Activated effector memory CD4-positive, alpha-beta T cell treated with Interleukin-2 at 50 U/mL for 16 hours (primary cell): ENCODE measurements around the gene SDK2.

ENCODE experiments used
- DNase-seq: peaks from one replicate; pipeline ENCODE4 v3.0.0-alpha.2; 2020

SDK2 gene

DNA sequence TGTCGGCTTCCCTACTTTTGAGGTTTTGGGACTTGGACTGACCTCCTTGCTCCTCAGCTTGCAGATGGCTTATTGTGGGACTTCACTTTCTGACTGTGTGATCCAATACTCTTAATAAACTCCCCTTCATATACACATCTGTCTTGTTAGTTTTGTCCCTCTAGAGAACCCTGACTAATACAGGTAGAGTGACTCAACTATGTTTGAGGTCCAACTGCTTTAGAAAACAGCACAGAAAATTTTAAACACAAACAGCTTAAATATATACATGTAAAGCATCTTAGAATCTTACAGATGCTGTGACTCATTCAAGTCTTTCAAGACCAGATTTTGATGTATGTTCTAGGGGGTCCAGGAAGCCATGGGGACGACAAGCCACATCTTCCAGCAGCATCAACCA, 11.7 kb downstream of the SDK2 start:
- no peak for DNase-seq

DNA sequence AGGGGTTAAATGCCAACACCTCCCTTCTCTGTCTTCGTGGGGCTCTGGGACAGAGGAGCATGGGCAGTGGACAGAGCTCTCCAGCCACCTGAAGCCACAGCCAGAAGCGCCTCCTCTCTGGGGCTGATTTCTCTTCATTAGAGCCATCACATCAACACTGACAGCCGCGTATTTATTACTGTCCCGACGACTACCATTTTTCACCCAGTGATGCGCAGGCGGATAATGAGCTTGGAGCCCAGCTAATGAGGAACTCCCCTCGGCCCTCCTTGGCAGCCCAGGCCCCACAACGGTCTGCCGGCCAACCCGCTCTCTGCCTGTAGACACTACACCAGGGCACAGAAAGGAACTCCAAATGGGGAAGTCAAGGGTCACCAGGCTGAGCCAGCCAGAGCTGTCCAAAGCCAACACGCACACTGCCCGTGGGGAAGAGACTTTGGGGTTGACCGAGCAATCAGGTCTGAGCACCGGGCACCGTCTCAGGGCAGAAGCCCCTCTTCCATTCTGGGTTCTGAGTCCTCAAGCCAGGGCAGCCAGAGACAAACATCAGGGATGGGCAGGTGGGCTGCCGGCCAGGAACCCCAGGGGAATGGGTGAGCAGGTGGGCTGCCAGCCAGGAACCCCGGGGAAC, 13.2 kb downstream of the SDK2 start:
- no peak for DNase-seq

DNA sequence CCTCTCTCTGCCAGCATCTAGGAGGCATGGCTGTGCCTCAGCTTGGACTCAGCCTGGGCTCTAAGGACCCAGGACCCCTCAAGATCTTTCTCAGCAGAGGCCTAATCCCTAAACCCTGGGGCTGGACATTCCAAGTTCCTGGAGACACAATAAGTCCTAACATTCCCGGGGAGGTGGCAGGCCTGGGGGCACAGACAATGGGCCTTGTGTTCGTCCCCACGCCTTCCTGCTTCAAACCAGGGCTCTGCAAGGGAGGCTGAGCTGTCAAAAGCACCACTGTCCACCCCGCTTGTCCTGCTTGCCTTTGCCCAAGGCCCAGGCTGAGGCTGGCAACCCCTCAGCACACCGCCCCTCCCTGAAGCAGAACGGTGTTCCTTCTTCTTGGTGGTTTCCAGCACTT, 13.7 kb downstream of the SDK2 start:
- DNase-seq: no peak

DNA sequence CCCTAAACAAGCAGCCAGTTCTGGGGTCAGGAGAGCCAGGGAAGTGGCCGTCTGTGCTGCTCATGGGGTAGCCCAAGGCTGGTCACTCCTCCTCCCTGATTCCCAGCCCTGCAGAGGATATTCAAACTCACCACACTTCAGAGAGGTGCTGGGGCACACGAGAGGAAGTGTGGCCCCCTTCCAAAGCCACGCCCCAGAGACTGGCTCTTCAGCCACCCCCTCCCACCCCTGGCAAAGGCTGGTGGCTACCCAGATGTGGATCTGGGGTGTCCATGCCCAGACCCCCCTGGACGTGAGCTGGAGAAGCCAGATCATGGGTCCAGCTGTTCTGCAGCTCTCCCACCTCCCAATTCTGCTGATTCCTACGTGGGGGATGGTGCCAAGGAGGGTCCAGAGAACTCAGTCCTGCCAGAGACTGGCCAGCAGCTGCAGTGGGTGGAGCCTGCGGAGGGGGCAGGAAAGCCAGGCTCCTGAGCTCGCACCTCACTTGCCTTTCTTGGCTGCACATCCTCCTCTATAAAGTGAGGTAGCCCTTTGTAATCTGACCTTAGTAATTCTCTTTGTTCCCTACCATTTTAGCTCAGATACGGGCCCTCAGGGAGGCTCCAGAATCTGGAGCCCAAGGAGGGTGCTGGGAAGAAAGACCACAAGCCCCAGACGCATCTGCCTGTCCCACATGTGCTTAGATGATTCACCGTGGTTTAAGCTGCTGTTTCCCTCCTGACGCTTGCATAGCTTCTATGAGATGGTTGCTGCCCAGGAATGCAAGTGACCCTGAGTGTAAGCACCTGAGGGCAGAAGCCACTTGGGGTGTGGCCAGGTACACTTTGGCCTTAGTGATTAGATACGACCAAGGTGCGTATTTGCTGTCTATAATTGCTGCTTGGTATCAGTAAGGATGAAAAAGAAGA, 15.3 kb downstream of the SDK2 start:
- no peak for DNase-seq

DNA sequence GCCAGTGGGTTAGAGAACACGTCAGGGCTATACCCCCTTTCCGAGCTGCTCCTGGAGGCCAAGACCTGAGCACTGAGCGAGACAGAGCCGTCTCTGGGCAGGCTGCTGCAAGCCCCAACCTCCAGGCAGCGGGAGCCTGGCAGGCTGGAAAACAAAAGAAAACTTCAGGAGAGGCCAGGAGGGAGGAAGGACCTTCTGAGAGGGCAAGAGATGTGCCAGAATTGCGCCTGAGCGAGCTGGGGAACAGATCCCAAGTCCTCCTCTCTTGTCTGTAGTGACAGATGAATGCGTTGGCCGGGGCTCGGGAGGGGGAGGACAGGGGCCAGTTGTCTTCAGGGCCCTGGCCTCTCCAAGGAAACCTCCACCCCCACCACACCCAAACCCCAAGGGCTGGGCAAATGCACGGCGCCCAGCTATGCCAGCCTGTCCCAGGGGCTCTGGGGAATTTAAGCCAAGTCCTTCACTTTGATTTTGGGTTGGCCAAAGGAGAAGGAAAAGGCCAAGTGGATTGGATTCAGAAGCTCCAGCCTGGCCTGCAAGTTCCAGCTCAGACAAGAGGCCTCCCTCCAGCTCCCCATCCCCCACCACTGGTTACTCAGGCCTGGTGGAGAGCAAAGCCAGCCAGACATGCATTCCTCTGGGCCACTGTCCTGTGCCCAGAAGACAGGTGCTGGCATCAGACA, 18.1 kb downstream of the SDK2 start:
- DNase-seq: no peak

DNA sequence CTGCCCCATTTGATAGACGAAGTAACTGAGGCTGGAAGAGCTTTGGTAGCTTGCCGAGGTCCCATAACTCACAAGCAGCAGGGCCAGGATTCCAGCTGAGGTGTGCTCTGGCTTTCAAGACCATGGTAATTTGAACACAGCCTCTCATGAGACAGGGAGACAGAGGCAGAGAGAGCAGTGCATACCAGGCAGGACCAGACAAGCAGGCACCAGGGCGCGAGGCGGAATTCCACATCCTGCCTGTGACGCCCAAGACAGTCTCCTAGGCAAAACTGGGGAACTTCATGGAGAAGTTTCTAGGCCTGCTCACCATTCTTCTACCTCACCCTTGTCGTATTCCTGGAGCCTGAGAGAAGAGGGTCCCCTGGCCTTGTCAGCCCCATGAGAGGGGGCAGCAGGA, 19.2 kb downstream of the SDK2 start:
- no peak for DNase-seq

DNA sequence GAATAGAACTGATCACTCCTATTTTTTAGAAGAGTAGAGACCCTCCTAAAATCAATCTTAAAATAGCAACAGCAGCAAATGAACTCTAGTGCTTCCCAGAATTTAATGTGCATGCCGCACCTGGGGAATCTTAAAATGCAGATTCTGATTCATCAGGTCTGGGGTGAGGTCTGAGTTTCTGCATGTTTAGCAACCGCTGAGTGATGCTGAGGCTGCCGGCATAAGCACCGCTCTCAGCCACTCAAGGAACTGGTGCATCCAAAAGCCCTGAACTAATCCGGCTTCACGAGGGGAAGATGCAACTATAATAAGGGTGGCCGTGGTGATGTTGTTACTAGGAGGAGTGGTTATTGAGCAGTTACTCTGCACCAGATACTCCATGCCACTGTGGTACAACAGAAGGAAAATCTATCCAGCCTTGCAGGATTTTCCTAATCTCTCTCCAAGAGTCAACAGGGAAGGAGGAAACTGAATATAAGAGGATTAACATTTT, 19.7 kb downstream of the SDK2 start:
- DNase-seq: no peak

DNA sequence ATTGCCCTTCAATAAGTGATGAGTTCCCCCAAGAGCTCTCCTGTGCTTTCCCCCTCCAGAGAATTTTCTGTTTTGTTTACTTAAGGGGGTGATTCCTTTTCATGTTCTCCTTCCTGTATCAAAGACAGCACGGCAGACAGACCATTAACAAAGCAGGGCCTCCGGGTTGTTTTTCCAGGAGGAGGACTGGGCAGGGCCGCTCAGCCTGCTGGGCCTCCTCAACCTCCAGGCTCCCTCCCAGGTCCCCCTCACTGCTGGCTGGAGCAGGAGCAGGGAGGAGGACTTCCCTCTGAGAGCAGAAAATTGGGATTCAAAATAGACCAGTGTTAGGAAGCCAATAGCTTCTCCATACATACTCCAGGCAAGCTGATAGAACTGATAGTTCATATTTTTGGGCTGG, 20.4 kb downstream of the SDK2 start:
- DNase-seq: no peak

DNA sequence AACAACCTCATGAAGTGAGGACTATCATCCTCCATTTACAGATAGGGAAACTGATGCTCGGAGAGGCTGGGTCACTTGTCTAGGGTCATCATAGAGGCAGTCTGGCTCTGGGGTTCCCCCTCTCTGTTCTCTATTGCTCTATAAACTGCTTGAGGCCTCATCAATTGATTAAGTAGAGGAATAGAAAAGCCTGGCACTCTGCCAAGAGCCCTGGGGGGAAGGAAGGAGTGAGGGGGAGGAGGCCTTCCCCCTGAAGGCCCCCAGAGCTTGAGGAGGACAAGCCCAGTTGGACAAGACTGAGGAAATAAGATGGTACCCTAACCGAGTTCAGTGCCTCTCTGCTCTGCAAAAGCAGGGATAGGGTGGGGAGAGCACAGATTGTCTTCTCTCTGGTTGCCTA, 21.0 kb downstream of the SDK2 start:
- no peak for DNase-seq

DNA sequence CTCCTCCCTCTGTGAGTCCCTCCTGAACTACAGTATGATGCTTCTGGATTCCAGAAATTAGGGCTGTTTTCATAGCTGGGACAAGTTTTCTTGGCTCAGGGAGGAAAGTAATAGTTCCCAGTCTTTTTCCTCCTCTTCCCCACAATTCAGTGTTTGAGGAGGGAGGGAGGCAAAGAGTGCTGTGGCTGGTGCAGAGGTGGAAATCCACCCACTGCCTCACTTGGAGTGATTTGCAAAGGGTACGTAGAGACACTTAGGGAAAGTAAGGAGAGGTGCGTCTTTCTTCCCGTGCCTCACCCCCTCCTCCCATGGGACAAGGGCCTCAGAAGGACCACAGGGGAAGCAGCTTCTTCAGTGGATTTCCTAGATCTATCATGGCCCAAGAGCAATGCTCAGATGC, 21.9 kb downstream of the SDK2 start:
- no peak for DNase-seq

DNA sequence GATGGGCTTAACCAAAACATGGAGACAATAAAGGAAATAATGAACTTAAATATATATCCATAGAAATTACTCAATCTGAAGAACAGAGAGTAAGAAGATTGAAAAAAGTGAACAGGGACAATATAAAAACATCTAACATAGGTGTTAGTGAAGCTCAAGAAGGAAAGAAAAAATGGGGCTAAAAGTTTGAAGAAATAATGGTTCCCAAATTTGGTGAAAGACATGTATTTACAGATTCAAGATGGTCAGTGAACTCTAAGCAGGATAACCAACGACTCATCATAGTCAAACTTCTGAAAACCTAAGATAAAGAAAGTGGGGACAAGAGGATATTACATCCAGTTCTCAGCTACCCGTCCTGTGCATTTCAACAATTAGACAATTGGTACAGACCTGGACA, 22.6 kb downstream of the SDK2 start:
- DNase-seq: no peak

DNA sequence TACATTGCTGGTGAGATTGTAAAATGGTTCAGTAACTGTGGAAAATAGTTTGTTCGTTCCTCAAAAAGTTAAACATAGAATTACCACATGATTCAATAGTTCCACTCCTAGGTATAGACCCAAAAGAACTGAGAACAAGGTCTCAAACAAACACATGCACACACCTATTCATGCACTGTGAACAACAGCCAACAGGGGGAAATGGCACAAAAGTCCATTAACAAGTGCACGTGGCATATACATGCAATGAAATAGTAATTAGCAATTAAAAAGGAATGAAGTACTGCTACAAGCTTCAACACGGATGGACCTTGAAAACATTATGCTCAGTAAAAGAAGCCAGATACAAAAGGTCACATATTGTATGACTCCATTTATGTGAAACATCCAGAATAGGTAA, 23.8 kb downstream of the SDK2 start:
- DNase-seq: no peak

DNA sequence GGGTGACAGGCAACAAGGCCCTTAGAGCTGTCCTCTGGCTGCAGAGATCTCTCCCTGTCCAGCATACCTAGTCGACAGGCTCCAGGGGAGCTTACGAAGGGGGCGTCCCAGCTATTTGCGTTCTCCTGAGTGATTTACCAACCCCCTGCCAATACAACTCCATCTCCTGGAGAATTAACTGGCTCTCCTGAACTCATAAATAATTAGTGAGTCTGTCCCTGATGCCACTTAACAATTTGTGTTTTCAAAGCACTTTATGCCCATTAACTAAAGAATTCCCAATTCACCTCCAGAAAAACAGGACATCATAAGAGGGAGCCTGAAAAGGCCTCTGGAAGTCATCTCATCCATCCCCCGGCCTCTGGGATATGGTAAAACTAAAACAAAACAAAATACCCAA, 26.7 kb downstream of the SDK2 start:
- DNase-seq: no peak

DNA sequence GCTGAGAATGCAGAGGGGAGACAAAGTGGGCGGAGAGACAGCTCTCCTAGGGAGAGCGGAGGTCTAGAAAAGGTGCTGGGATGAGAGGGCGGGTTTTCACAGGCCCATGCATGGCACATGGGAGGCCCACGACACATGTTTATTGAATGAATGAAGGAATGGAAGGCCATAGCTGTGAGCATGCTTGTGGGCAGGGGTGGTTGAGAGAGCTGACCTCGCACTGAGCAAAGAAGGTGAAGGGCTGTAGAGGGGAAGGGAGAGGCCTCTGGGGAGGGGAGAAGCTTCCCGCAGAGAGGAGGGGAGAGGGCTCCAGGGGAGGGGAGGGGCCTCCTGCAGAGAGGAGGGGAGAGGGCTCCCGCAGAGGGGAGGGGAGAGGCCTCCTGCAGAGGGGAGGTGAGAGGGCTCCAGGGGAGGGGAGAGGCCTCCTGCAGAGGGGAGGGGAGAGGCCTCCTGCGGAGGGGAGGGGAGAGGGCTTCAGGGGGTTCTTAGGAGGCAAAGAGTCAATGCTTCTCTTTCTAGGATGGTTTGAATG, 27.3 kb downstream of the SDK2 start:
- DNase-seq: no peak

DNA sequence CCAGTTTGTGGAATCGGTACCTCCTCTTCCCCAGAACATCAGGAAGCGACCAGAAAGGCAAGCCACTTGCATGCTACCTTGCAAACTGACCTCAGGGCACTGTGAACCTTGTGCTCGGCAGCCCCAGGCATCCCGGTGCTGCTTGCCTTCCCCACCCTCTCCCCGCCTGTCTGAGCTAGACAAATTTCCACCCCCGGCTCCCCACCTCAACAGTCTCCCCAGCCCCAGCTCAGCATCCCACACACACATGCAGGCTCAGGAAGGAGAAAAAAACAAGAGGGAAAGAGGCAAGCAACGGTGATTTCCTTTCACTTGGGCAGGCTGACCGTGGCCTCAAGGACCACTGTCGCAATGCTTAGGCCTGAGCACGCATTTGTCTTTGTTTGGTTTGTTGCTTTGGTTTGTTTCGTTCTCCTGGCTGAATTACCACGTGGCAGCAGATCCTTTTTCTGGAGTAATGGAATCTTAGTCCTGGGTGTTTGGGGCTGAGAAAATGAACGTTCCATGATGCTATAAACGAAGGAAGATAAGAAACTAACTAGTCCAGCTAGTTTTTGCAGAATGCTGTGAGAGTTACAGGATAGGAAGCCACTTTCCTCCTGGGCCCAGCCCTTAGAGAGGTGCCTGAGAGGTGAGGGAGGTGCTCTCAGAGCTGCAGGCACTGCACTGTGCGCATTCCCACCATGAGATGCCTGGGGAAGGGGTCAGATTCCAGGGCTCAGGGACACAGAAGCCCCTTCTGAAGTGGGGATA, 27.9 kb downstream of the SDK2 start:
- no peak for DNase-seq

DNA sequence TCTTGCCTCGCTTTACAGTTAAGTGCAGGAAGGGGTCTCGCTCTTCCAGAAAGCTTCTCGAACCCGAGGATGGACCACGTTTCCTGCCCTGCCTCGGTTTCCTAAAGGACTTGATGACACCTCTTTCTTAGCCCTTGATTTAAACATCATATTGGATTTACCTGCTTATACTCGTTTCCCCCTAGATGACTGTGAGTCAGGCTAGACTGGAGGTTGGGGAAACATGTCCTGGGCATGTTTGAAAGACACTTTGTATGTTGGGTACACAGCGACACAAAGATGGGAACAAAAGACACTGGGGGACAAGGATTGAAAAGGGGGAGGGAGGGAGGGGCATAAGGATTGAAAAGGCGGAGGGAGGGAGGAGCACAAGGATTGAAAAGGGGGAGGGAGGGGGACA, 30.0 kb downstream of the SDK2 start:
- no peak for DNase-seq

DNA sequence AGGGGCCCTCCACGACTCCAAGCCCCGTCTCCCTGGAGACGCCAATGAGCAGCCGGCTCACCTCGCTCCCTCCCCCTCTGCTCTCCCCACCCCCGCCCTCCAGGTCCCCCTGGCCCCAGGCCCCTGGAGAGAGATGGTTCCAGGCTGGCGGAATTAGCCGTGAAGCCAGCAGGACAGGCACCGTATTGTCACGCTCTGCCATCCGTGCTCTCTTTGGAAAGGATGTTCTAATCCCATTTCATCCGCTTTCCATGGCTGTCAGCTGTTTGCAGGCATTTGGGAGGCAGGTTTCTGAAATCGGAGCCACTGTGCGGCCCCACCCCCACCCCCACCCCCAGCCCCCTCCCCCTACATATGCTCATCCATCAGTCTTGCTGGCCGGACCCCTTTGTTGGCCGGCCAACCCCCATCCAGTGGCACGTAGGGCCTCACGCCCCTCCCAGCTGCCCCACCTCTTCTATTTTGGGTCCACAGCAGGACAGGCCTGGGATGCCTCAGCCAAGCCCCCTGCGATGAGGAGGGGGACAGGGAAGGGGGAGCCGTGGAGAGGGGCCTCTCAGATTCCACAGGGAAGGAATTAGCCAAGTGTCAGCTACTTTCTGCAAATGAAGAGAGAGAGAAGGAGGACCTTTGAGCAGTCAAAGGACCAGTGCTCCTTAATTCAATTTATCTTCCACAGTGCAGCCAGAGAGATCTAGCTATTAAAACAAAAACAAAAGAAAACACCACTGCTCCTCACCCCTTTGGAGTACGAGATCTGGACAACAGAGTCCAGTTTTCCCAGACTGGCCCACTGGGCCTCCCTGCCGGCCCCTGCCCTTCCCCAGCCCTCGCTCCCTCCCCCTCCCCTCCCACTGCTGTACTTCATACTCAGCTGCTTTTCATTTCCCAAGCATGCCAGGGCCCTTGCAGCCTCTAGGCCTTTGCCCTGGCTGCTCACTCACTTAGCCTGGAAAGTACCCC, 30.7 kb downstream of the SDK2 start:
- DNase-seq: no peak

DNA sequence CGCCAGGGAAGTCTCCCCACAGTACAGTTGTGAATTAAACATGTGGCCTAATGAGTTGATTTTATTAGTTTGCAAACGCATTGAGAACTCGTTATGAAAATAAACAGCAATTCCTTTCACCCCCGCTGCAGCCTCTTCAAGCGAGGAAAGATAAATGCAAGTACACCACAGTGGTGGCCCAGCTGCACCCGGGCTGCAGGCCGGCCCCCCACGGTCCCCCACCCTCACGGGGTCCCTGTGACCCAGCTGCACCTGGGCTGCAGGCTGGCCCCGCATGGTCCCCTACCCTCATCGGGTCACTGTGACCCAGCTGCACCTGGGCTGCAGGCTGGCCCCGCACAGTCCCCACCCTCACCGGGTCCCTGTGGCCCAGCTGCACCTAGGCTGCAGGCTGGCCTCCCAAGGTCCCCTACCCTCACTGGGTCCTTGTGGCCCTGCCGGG, 32.2 kb downstream of the SDK2 start:
- no peak for DNase-seq

DNA sequence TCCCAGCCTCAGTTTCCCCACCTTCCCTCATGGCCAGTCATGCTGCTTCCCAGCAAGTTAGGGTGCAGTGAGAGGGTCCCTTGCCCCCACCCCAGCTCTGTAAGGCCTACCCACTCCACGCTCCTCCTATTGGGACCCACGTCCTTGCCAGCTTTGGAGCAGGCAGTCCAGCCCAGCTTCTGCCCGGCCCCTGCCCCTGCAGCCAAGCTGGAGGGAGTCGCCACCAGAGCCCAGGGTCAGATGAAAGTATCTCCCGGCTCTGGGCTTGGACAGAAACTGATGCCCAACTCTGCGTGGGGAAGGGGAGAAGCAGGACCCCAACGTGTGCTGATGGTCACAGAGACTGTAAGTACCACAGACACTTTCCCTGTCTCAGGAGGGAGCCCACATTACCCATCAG, 32.6 kb downstream of the SDK2 start:
- DNase-seq: no peak

DNA sequence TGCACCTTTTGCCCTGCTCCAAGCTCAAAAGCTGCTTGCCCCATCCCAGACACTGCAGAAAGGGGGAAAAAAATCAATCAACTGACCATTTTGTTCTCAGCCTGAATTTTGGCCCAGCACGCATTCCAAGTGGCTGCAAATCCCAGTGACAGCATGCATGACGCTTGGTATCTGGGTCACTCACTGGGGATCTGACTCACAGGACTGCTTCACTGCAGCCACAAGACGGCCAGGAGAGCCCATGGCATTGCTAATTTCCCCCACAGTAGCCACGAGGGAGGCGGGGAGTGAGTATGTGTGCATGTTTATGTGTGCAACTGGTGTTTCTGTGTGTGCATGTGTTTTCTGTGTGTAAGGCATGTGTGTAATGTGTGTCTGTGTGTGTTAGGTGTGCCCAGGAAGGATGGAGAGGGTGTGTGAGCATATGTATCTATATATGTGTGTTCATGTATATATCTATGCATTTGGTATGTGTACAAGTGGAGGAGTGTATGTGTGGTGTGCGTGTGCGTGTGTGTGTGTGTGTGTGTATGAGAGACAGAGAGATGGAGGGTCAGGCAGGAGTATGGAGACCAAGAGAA, 33.8 kb downstream of the SDK2 start:
- DNase-seq: no peak

DNA sequence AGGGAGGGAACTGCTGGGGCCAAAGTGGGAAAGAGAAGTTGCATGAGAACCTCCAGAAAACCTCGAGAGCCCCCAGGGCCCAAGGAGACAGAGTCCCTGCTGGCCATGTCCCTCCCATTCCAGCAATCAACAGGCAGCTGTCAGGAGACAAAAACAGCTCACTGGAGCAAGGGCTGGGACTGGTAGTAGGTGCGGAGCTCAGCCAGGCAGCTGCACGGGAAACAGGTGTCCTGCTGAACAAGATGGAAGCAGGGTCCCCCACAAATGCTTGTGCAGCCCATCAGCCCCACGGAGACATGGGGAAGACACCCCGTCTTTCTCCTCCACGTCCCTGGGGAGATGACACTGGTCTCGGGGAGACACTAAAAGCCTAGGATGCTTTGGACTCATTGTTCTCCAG, 34.5 kb downstream of the SDK2 start:
- no peak for DNase-seq
